Activated CD8-positive, alpha-beta T cell treated with anti-CD3 and anti-CD28 coated beads for 36 hours (primary cell): ENCODE results near the gene TGFBRAP1. TPM values are rescaled to one million over a fixed set of nuclear protein-coding genes. Genes with fewer than 3 reads are reported as not detected.

Source experiments
- ATAC-seq: fragments of 200-7000 bp; cut with Tn5 transposase; one replicate; pipeline ENCODE4 v1.10.0; 2021; ENCODE audit warnings: mild to moderate bottlenecking, moderate library complexity
- CTCF ChIA-PET: fragments of 350-600 bp; sonication (Branson Sonifier 250); formaldehyde crosslinking; loops from one replicate; lab custom pipeline; 2021; ENCODE audit warnings: antibody characterized with exemption; lab: Charles Lee
- POLR2A ChIA-PET: fragments of 350-600 bp; sonication (Branson Sonifier 250); formaldehyde crosslinking; loops from one replicate; lab custom pipeline; 2021; ENCODE audit warnings: antibody characterized with exemption; lab: Charles Lee
- DNase-seq: peaks from one replicate; pipeline ENCODE4 v3.0.0-alpha.2; 2020
- H3K27ac Mint-ChIP-seq: one replicate; pipeline ENCODE4 v1.8.0; 2021; ENCODE audit warnings: mild to moderate bottlenecking, mixed read lengths
- H3K27me3 Mint-ChIP-seq: one replicate; pipeline ENCODE4 v1.8.0; 2021; ENCODE audit warnings: mixed read lengths
- H3K36me3 Mint-ChIP-seq: one replicate; pipeline ENCODE4 v1.8.0; 2021; ENCODE audit warnings: low read depth, mixed read lengths
- H3K4me1 Mint-ChIP-seq: one replicate; pipeline ENCODE4 v1.8.0; 2021; ENCODE audit warnings: low read depth, mixed read lengths
- H3K4me3 Mint-ChIP-seq: one replicate; pipeline ENCODE4 v1.8.0; 2021; ENCODE audit warnings: mild to moderate bottlenecking, moderate library complexity, mixed read lengths
- H3K9me3 Mint-ChIP-seq: one replicate; pipeline ENCODE4 v1.8.0; 2021; ENCODE audit warnings: mixed read lengths
- intact Hi-C: fragments of 100-400 bp; cut with micrococcal nuclease; formaldehyde crosslinking; loops from one replicate; pipeline ENCODE4 v1.10.0; 2022
- total RNA-seq, 2 experiments: library from RNA; stranded (reverse); gene quantifications; one replicate each; pipeline ENCODE4 v1.2.3, GENCODE V29; 2021
- TF ChIP-seq, protein P1 (sequence below): fragments of 200-600 bp; IDR thresholded peaks from one replicate; pipeline ENCODE4 v1.8.0; 2022; ENCODE audit warnings: antibody characterized with exemption, mild to moderate bottlenecking

The TGFBRAP1 gene
- total RNA-seq, 2 experiments from 2014 or later = 17.9 to 20.2 TPM

DNA sequence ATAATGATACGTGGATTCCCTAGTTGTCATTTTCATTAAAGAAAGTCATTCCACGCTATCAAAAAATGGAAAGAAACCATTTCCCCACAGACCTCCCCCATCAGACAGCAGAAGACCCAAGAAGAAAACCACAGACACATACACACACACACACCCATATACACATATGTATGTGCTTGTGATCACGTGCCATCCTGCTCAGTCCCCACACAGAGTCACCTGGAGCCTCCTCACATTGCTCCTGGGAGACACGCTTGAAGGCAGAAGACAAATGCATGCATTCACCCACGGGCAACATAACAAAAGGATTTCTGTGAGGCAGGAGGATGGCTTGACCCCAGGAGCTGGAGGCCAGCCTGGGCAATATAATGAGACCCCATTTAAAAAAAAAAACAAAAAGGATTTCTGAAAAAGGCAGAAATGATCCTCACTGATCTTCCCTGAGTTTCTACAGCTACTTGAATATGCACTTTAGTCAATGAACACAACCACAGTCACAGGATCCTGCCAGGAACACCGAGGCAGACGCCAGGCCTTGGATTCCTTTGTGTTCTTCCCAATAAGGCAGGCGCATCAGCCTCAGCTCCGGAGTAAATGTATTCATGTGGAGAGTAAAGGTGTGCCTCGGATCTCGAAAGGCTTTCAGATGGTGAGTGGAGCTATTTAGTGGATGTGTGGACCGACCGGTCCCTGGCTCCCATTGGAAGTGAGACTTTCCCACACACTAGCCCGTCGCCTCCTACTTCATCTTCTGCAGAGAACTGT is 21.0 kb downstream of the TGFBRAP1 start:
- DNase-seq (no peak), ATAC-seq (no peak)
- no peaks in the 10 kb centered on the region for H3K27me3 Mint-ChIP-seq
- CTCF ChIA-PET = interaction anchor here (1.9 kb wide), 1 partner anchor 9 kb away, joined by 5 read pairs; no protein-coding TSS in a partner anchor
- no peaks in the 10 kb centered on the region for H3K9me3 Mint-ChIP-seq
- POLR2A ChIA-PET = interaction anchor here (1.2 kb wide), 1 partner anchor 11 kb away, joined by 3 read pairs; no protein-coding TSS in a partner anchor
- H3K4me1 Mint-ChIP-seq = peaks cover 33% of the 10 kb centered on the region
- H3K36me3 Mint-ChIP-seq = peaks cover 33% of the 10 kb centered on the region
- TF ChIP-seq, protein P1, sequence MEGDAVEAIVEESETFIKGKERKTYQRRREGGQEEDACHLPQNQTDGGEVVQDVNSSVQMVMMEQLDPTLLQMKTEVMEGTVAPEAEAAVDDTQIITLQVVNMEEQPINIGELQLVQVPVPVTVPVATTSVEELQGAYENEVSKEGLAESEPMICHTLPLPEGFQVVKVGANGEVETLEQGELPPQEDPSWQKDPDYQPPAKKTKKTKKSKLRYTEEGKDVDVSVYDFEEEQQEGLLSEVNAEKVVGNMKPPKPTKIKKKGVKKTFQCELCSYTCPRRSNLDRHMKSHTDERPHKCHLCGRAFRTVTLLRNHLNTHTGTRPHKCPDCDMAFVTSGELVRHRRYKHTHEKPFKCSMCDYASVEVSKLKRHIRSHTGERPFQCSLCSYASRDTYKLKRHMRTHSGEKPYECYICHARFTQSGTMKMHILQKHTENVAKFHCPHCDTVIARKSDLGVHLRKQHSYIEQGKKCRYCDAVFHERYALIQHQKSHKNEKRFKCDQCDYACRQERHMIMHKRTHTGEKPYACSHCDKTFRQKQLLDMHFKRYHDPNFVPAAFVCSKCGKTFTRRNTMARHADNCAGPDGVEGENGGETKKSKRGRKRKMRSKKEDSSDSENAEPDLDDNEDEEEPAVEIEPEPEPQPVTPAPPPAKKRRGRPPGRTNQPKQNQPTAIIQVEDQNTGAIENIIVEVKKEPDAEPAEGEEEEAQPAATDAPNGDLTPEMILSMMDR = no peak
- H3K4me3 Mint-ChIP-seq = no peak overlapping the region
- peak overlapping the region; percentile 20 for H3K27ac Mint-ChIP-seq
- intact Hi-C loops = no loop called here

DNA sequence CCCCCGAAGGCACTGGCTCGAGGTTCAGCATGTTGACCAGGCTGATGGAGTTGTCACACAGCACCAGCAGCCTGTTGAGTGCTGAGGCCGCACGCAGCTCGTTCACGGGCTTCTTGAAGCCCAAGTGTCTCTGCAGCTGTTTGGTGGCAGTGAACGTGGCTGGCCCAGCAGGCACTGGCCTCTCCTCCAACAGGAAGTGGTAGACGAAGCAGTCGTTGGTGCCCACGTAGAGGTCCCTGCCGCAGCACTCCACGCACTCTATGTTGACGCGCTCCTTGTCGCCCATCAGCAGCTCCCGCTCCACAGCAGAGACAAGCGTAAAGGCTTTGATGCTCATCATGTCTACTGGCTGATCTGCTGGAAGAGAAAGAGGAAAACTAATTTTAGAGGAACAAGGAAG is 21.6 kb downstream of the TGFBRAP1 start:
- TF ChIP-seq, protein P1 = no peak
- POLR2A ChIA-PET = interaction anchor here (0.9 to 1.2 kb wide), 2 partner anchors 12 to 16 kb away, joined by 3 read pairs; no protein-coding TSS in a partner anchor
- no peaks in the 10 kb centered on the region for H3K27me3 Mint-ChIP-seq
- ATAC-seq (no peak), DNase-seq (no peak)
- peaks cover 37% of the 10 kb centered on the region for H3K36me3 Mint-ChIP-seq
- no peak overlapping the region for H3K4me3 Mint-ChIP-seq
- H3K4me1 Mint-ChIP-seq = peaks cover 34% of the 10 kb centered on the region
- CTCF ChIA-PET = interaction anchor here (1.9 kb wide), 1 partner anchor 10 kb away, joined by 5 read pairs; no protein-coding TSS in a partner anchor
- H3K9me3 Mint-ChIP-seq = no peaks in the 10 kb centered on the region
- peak overlapping the region; percentile 20 for H3K27ac Mint-ChIP-seq
- intact Hi-C loops = no loop called here

DNA sequence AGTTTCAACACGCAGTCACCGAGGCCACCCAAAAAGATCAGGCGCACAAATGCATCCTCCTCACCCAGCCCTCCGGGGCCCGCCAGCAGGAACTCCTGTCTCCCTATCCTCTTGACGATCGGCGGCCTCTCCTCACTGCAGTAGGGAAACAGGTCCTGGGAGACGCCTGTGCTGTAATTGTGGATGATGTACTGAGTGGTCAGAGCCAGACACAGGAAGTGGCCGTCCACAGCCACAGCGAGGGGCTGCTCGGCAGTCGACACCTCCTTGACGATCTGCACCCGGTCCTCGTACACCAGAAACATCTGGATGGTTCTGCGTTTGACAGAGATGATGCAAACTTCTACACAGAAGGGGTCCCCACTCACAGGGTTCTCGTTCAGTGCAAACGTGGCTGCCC is 22.0 kb downstream of the TGFBRAP1 start:
- DNase-seq = no peak

DNA sequence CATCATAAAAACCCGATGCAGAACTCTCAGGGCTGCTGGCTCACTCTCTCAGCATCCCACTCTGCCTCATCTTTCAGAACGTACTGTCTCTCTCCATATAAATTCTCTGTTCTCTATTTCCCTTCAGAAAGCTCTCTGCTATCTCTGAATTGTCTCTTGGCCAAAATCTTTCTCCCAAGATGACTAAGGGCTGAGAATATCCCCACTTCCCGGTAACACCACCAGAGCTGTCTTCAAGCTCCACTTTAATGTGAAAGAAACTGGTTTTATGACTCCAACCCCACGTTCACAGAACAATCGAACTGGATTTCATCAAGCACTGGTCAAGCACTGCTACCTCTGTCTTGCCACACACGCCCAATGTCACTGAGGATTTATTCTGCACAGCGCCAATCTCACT is 22.4 kb downstream of the TGFBRAP1 start:
- Mint-ChIP-seq H3K4me1 (peaks cover 39% of the 10 kb centered on the region), H3K4me3 (no peak overlapping the region), H3K27ac (no peak overlapping the region), H3K27me3 (no peaks in the 10 kb centered on the region), H3K36me3 (peaks cover 39% of the 10 kb centered on the region), H3K9me3 (no peaks in the 10 kb centered on the region)
- no peak for ATAC-seq
- no peak for DNase-seq
- intact Hi-C loops = no loop called here
- CTCF ChIA-PET = no interaction called here
- TF ChIP-seq, protein P1 = no peak
- POLR2A ChIA-PET = interaction anchor here (0.9 kb wide), 1 partner anchor 17 kb away, joined by 3 read pairs; no protein-coding TSS in a partner anchor

More for the DNA sequence above, 22.0 kb downstream of the TGFBRAP1 start:
- Mint-ChIP-seq H3K4me3 (no peak overlapping the region), H3K9me3 (no peaks in the 10 kb centered on the region), H3K27ac (no peak overlapping the region), H3K4me1 (peaks cover 37% of the 10 kb centered on the region), H3K36me3 (peaks cover 37% of the 10 kb centered on the region), H3K27me3 (no peaks in the 10 kb centered on the region)
- ATAC-seq = no peak
- intact Hi-C loops = no loop called here
- TF ChIP-seq, protein P1 = no peak
- ChIA-PET POLR2A (interaction anchor here (0.9 kb wide), 1 partner anchor 17 kb away, joined by 3 read pairs; no protein-coding TSS in a partner anchor), CTCF (interaction anchor here (1.9 kb wide), 1 partner anchor 10 kb away, joined by 5 read pairs; no protein-coding TSS in a partner anchor)

DNA sequence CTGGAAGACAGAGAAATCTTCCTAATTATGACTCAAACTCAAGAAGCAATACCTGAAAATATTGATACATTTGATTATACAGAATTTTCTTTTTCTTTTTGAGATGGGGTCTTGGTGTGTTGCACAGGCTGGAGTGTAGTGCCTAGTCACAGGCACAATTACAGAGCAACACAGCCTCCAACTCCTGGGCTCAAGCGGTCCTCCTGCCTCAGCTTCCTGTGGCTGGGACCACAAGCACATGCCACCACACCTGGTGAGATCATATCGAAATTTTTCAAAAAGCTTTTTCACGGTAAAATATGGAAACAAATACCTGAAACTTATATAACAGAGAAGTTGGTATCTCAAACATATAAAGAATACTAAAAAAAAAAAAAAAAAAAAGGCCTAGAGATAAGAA is 27.9 kb downstream of the TGFBRAP1 start:
- TF ChIP-seq, protein P1 = no peak
- intact Hi-C loops = no loop called here
- Mint-ChIP-seq H3K36me3 (peaks cover 26% of the 10 kb centered on the region), H3K27ac (no peak overlapping the region), H3K4me3 (no peak overlapping the region), H3K9me3 (no peaks in the 10 kb centered on the region), H3K27me3 (no peaks in the 10 kb centered on the region), H3K4me1 (peaks cover 26% of the 10 kb centered on the region)
- DNase-seq (peak; percentile 32), ATAC-seq (peak; percentile 56)
- CTCF ChIA-PET = no interaction called here
- POLR2A ChIA-PET = interaction anchor here (1.1 kb wide), 1 partner anchor 14 kb away, joined by 5 read pairs; no protein-coding TSS in a partner anchor
